Right lobe of liver (tissue), 4 donors: ENCODE results near the gene SLC18A3.

Experiments used
- POLR2A ChIP-seq: fragments of 450-650 bp; IDR thresholded peaks from one replicate; pipeline ENCODE4 v1.6.1; 2017; ENCODE audit warnings: antibody characterized with exemption, mild to moderate bottlenecking
- TF ChIP-seq, protein P1 (sequence below), 4 donors: fragments of 200-600 bp in 3 of 4; fragments of 450-650 bp in 1 of 4; IDR thresholded peaks; one replicate each; pipeline versions ENCODE4 v1.5.1 to v1.8.0; 2016 to 2022; ENCODE audit warnings: antibody characterized with exemption in 4 of 4, mild to moderate bottlenecking in 2 of 4
- donor health status: DM: no; HTN: no; CAD: no.
- donor health status: DM: no; HTN: no; CAD: no.
- donor health status: DM: no; HTN: yes; CAD: no.

DNA sequence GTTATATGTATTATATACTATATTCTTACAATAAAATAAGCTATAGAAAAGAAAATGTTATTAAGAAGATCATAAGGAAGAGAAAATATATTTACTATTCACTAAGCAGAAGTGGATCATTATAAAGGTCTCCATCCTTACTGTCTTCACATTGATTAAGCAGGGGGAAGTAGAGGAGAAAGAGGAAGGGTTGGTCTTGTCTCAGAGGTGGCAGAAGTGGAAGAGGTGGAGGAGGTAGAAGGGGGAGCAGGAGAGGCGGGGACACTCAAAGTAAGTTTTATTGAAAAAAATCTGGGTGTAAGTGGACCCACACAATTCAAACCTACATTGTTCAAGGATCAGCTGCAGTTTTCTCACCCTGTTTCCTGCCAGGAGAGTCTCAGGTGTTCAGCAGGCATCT, 42.3 kb upstream of the SLC18A3 start:
- TF ChIP-seq, protein P1, sequence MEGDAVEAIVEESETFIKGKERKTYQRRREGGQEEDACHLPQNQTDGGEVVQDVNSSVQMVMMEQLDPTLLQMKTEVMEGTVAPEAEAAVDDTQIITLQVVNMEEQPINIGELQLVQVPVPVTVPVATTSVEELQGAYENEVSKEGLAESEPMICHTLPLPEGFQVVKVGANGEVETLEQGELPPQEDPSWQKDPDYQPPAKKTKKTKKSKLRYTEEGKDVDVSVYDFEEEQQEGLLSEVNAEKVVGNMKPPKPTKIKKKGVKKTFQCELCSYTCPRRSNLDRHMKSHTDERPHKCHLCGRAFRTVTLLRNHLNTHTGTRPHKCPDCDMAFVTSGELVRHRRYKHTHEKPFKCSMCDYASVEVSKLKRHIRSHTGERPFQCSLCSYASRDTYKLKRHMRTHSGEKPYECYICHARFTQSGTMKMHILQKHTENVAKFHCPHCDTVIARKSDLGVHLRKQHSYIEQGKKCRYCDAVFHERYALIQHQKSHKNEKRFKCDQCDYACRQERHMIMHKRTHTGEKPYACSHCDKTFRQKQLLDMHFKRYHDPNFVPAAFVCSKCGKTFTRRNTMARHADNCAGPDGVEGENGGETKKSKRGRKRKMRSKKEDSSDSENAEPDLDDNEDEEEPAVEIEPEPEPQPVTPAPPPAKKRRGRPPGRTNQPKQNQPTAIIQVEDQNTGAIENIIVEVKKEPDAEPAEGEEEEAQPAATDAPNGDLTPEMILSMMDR (IDR thresholded peaks at IDR 0.05), result no peak
- TF ChIP-seq POLR2A, result no peak
